ENCODE data around the gene SELENOP.

The SELENOP gene

DNA sequence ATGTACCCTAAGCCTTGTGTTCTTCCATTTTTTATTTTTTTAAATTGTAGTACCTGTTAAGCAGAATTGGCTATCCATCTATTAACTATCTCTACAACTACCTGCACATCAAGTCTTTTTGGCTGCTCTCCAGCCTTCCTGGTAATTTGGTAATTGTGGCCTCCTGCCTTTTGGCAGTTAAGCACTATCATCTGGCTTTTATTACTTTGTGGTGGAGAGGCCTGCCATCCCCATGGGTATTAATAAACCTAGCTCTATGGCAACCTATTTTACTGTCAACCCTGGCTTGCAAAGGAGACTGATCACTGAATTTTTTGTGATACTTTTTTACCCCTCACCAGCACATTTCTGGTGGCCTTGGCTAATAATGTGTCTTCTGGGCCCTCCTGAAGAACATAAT, 20.5 kb downstream of the SELENOP start:
- Mint-ChIP-seq H3K4me3 (no peak overlapping the region), H3K9me3 (peaks cover 14% of the 10 kb centered on the region), H3K4me1 (no peaks in the 10 kb centered on the region), H3K27ac (no peak overlapping the region), H3K36me3 (peaks cover 2% of the 10 kb centered on the region), H3K27me3 (peaks cover 4% of the 10 kb centered on the region)
- CTCF ChIA-PET, result no interaction called here
- no peak for DNase-seq

- DNase-seq, result no peak
- H3K4me3 Mint-ChIP-seq, result no peak overlapping the region
- CTCF ChIA-PET, result no interaction called here
- H3K36me3 Mint-ChIP-seq, result peaks cover 6% of the 10 kb centered on the region
- no peaks in the 10 kb centered on the region for H3K4me1 Mint-ChIP-seq
- H3K27ac Mint-ChIP-seq, result no peak overlapping the region
- peaks cover 17% of the 10 kb centered on the region for H3K9me3 Mint-ChIP-seq
- H3K27me3 Mint-ChIP-seq, result peaks cover 4% of the 10 kb centered on the region
These were observed 23.8 kb downstream of the SELENOP start for GRCh38 chr5:42787845-42788244.

- H3K9me3 Mint-ChIP-seq, result peaks cover 17% of the 10 kb centered on the region
- DNase-seq, result no peak
- H3K4me3 Mint-ChIP-seq, result no peak overlapping the region
- no peaks in the 10 kb centered on the region for H3K4me1 Mint-ChIP-seq
- CTCF ChIA-PET, result no interaction called here
- no peak overlapping the region for H3K27ac Mint-ChIP-seq
- H3K27me3 Mint-ChIP-seq, result peaks cover 4% of the 10 kb centered on the region
- peaks cover 6% of the 10 kb centered on the region for H3K36me3 Mint-ChIP-seq
These were observed 24.6 kb downstream of the SELENOP start for GRCh38 chr5:42787073-42787472.

GRCh38 chr5:42785756-42786155, 25.9 kb downstream of the SELENOP start:
- Mint-ChIP-seq H3K27me3 (peaks cover 4% of the 10 kb centered on the region), H3K4me3 (no peak overlapping the region), H3K9me3 (peaks cover 17% of the 10 kb centered on the region), H3K36me3 (peaks cover 6% of the 10 kb centered on the region), H3K27ac (no peak overlapping the region), H3K4me1 (no peaks in the 10 kb centered on the region)
- CTCF ChIA-PET, result no interaction called here
- DNase-seq, result no peak

- DNase-seq, result no peak
- peaks cover 6% of the 10 kb centered on the region for H3K36me3 Mint-ChIP-seq
- H3K4me3 Mint-ChIP-seq, result no peak overlapping the region
- CTCF ChIA-PET, result no interaction called here
- H3K4me1 Mint-ChIP-seq, result no peaks in the 10 kb centered on the region
- H3K27me3 Mint-ChIP-seq, result peaks cover 2% of the 10 kb centered on the region
- H3K27ac Mint-ChIP-seq, result no peak overlapping the region
- H3K9me3 Mint-ChIP-seq, result peaks cover 16% of the 10 kb centered on the region
These were observed 27.6 kb downstream of the SELENOP start for GRCh38 chr5:42784132-42784531.

DNA sequence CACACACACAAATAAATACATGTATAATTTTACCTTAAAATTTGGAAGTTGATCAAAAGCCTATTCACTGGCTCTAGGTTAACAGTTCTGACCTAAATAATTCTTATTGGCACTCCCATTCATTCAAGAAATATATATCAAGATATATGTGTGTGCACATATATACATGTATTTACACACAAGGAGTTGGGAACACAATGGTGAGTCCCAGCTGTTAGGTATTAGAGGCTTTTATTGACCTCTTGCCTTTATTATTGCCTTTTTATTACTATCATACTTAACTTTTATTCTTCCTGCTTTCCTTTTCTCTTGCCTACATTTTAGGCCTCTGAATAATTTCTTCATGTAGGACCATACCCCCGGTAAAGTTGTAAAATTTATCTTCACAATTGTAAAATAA, 30.1 kb downstream of the SELENOP start:
- H3K4me3 Mint-ChIP-seq, result no peak overlapping the region
- H3K9me3 Mint-ChIP-seq, result peaks cover 6% of the 10 kb centered on the region
- H3K4me1 Mint-ChIP-seq, result peaks cover 13% of the 10 kb centered on the region
- H3K36me3 Mint-ChIP-seq, result peaks cover 4% of the 10 kb centered on the region
- no peaks in the 10 kb centered on the region for H3K27me3 Mint-ChIP-seq
- no peak overlapping the region for H3K27ac Mint-ChIP-seq
- no peak for DNase-seq
- CTCF ChIA-PET, result no interaction called here

DNA sequence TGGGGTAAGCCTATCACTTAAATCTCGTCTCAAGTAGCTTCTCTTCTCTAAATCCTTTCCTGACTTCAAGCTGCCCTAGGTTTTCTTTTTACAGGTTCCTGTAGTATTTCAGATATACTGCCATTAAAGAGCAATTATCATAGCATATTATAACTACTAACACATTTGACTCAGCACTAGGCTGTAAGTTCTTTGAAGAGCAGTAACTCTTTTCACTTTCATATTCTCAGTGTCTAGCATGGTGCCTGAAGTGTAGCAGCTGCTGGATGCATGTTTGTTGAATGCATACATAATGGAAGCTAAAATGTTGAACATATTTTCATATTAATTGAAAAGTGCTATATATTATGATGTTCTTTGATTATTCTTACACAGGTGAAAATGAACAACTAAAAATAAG, 32.6 kb downstream of the SELENOP start:
- Mint-ChIP-seq H3K36me3 (no peaks in the 10 kb centered on the region), H3K4me3 (no peak overlapping the region), H3K27ac (no peak overlapping the region), H3K27me3 (no peaks in the 10 kb centered on the region), H3K4me1 (peaks cover 13% of the 10 kb centered on the region), H3K9me3 (no peaks in the 10 kb centered on the region)
- DNase-seq, result no peak
- CTCF ChIA-PET, result no interaction called here

DNA sequence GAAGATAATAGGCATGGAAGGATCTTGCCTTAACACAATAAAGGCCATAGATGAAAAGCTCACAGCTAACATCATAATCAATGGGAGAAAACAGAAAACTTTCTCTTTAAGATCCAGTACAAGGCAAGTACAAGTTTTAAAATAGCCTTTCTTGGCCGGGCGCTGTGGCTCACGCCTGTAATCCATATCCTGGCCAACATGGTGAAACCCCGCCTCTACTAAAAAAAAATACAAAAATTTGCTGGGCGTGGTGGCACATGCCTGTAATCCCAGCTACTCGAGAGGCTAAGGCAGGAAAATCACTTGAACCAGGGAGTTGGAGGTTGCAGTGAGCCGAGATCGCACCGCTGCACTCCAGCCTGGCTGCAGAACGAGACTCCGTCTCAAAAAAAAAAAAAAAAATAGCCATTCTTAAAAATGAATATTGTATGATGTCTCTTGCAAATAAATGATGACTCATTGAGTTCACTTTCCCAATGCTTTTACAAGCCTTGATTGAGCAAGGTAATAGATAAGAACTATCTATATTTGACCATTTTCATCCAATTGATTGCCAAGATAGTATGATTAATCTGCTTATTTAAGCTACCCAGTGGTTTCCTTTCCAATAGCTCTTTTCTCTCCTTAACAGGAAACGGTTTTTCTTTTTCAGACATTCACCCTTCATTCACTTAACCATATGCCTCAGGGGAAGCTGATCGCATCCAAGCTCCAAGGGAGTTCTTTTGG, 39.3 kb downstream of the SELENOP start:
- Mint-ChIP-seq H3K27ac (no peak overlapping the region), H3K9me3 (no peaks in the 10 kb centered on the region), H3K36me3 (no peaks in the 10 kb centered on the region), H3K4me1 (no peaks in the 10 kb centered on the region), H3K4me3 (no peak overlapping the region), H3K27me3 (peaks cover 3% of the 10 kb centered on the region)
- CTCF ChIA-PET, result interaction anchor here (1.3 kb wide), 1 partner anchor 117 kb away, joined by 3 read pairs; no protein-coding TSS in a partner anchor
- no peak for DNase-seq

- Mint-ChIP-seq H3K4me1 (no peaks in the 10 kb centered on the region), H3K9me3 (no peaks in the 10 kb centered on the region), H3K36me3 (no peaks in the 10 kb centered on the region), H3K4me3 (no peak overlapping the region), H3K27me3 (peaks cover 3% of the 10 kb centered on the region), H3K27ac (no peak overlapping the region)
- no peak for DNase-seq
- CTCF ChIA-PET, result no interaction called here
These were observed 41.7 kb downstream of the SELENOP start for GRCh38 chr5:42770003-42770402.

- no peak for DNase-seq
- Mint-ChIP-seq H3K4me1 (no peaks in the 10 kb centered on the region), H3K9me3 (no peaks in the 10 kb centered on the region), H3K27ac (no peak overlapping the region), H3K36me3 (no peaks in the 10 kb centered on the region), H3K27me3 (peaks cover 3% of the 10 kb centered on the region), H3K4me3 (no peak overlapping the region)
- CTCF ChIA-PET, result interaction anchor here (0.8 to 1.8 kb wide), 8 partner anchors 21 to 911 kb away, joined by 3 to 10 read pairs (median 4); partner anchors contain the start of gene GHR
These were observed 43.6 kb downstream of the SELENOP start for GRCh38 chr5:42768106-42768504.

DNA sequence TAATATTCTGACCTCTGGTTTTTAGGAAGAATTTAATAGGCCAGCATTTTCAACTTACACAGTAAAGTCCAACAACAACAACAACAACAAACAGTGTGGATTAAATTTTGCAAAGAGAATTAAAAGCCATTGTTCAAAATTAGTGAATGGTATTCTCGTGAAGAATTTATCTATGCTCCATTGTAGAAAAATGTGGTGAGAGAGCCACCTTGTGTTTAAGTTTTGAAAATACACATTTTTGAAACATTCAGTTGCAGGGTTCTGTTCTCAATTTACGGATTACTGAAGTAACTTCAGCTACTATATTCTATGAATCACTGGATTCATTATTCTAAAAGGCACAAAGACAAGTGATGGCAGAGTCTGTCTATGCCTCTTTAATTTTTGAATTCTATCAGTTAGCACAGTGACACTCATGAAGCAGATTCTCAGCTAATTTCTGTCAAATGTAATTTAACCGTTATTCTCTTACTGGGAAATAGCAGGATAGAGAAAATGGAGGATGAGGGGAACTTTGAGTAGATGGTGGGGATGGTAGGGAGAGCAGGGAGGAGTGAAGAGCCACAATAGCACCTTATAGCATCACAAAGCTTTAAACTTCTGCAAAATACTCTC, 44.1 kb downstream of the SELENOP start:
- H3K27ac Mint-ChIP-seq, result no peak overlapping the region
- no peaks in the 10 kb centered on the region for H3K36me3 Mint-ChIP-seq
- CTCF ChIA-PET, result interaction anchor here (0.6 to 1.8 kb wide), 10 partner anchors 20 to 911 kb away, joined by 3 to 10 read pairs (median 4); partner anchors contain the start of gene GHR
- no peaks in the 10 kb centered on the region for H3K4me1 Mint-ChIP-seq
- no peaks in the 10 kb centered on the region for H3K9me3 Mint-ChIP-seq
- H3K27me3 Mint-ChIP-seq, result peaks cover under 1% of the 10 kb centered on the region
- no peak overlapping the region for H3K4me3 Mint-ChIP-seq
- DNase-seq, result no peak

DNA sequence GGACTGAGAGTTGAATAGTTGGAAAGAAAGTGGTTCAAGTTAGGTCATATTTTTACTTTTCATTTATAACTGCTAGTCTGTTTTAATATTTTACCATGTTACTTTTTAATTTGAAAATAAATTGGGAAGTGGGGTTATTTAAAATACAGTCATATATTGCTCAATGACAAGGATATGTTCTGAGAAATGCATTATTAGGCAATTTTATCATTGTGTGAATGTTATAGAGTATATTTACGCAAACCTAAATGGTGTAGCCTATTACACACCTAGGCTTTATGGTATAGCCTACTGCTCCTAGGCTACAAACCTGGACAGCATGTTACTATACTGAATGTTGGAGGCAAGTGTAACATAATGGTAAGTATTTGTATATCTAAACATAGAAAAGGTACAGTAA, 49.9 kb downstream of the SELENOP start:
- DNase-seq, result no peak
- CTCF ChIA-PET, result no interaction called here
- Mint-ChIP-seq H3K27ac (no peak overlapping the region), H3K27me3 (peaks cover 8% of the 10 kb centered on the region), H3K36me3 (no peaks in the 10 kb centered on the region), H3K4me3 (no peak overlapping the region), H3K4me1 (peaks cover 12% of the 10 kb centered on the region), H3K9me3 (no peaks in the 10 kb centered on the region)

- CTCF ChIA-PET, result interaction anchor here (0.9 kb wide), 1 partner anchor 15 kb away, joined by 3 read pairs; no protein-coding TSS in a partner anchor
- Mint-ChIP-seq H3K36me3 (no peaks in the 10 kb centered on the region), H3K9me3 (no peaks in the 10 kb centered on the region), H3K4me1 (peaks cover 15% of the 10 kb centered on the region), H3K27ac (no peak overlapping the region), H3K27me3 (peaks cover 12% of the 10 kb centered on the region), H3K4me3 (no peak overlapping the region)
- DNase-seq, result no peak
These were observed 51.3 kb downstream of the SELENOP start for GRCh38 chr5:42760426-42760825.

DNA sequence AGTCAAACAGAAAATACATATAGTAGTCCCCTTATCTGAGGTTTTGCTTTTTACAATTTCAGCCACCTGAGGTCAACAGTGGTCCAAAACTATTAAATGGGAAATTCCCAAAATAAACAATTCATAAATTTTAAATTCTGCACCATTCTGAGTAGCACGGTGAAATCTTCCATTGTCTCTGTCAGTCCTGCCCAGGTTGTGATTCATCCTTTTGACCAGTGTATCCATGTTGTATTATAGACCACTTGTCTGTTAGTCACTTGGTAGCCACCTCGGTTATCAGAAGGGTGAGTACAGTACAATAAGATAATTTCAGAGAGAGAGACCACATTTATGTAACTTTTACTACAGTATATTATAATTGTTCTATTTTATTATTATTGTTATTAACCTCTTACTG, 52.2 kb downstream of the SELENOP start:
- Mint-ChIP-seq H3K27me3 (peaks cover 12% of the 10 kb centered on the region), H3K36me3 (no peaks in the 10 kb centered on the region), H3K4me1 (peaks cover 15% of the 10 kb centered on the region), H3K9me3 (no peaks in the 10 kb centered on the region), H3K4me3 (no peak overlapping the region), H3K27ac (no peak overlapping the region)
- no peak for DNase-seq
- CTCF ChIA-PET, result no interaction called here

Measured in activated naive CD4-positive, alpha-beta T cell treated with anti-CD3 and anti-CD28 coated beads, Interleukin-2, amount 10 ng/mL, durations not matched to agents 7 days and 5 days (primary cell).